Measurements from ENCODE around the gene NEB. TPM values are rescaled to one million over a fixed set of nuclear protein-coding genes. Genes with fewer than 3 reads are reported as not detected.

The NEB gene, protein sequence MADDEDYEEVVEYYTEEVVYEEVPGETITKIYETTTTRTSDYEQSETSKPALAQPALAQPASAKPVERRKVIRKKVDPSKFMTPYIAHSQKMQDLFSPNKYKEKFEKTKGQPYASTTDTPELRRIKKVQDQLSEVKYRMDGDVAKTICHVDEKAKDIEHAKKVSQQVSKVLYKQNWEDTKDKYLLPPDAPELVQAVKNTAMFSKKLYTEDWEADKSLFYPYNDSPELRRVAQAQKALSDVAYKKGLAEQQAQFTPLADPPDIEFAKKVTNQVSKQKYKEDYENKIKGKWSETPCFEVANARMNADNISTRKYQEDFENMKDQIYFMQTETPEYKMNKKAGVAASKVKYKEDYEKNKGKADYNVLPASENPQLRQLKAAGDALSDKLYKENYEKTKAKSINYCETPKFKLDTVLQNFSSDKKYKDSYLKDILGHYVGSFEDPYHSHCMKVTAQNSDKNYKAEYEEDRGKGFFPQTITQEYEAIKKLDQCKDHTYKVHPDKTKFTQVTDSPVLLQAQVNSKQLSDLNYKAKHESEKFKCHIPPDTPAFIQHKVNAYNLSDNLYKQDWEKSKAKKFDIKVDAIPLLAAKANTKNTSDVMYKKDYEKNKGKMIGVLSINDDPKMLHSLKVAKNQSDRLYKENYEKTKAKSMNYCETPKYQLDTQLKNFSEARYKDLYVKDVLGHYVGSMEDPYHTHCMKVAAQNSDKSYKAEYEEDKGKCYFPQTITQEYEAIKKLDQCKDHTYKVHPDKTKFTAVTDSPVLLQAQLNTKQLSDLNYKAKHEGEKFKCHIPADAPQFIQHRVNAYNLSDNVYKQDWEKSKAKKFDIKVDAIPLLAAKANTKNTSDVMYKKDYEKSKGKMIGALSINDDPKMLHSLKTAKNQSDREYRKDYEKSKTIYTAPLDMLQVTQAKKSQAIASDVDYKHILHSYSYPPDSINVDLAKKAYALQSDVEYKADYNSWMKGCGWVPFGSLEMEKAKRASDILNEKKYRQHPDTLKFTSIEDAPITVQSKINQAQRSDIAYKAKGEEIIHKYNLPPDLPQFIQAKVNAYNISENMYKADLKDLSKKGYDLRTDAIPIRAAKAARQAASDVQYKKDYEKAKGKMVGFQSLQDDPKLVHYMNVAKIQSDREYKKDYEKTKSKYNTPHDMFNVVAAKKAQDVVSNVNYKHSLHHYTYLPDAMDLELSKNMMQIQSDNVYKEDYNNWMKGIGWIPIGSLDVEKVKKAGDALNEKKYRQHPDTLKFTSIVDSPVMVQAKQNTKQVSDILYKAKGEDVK (N-terminal part only)
- under 1 TPM; 0.05 to 0.33 TPM for total RNA-seq

DNA sequence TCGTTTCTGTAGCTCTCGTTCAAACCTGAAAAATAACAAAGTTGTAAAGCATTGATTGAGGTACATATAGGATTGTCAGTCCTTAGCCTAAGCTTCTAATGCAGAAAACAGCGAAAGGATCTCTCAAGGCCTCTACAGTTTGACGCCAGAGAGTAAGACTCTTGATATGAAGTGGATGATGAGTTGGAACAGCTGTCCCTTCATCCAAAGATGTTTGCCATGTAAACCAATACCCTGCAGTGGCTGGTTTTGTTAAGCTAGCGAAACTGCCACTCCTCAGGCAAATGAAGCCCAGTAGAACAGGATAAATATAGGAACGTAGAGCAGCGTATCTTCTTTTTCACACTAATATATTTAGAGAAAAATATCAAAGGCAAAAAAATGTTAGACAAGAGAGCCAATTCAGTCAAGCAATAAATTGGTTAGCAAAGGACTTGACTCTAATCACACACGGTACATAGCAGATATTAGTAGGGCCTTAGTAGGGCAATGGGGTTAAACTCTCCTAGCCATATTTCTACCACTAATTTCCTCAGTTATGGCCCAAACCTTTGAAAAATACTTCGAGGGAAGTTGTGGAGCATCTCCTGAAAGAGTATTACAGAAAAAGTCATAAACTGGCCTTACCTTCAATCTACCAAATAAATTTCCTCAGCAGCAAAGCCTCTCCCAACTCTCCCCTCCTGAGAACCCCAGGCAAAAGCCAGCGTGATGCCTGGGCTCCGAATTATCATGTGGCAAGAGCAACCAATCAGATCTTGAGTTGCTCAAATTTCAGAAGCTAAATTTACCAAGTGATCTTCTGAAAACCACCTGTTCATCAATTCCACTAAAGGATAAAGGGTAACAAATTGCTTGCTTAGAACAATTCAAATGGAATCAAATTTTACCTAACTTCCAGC is at the start of gene NEB:
NEB (minus strand) TSS at position 706 of the 902 bp plus-strand sequence. CDS start 1,320 bp downstream, outside the sequence.
- Mint-ChIP-seq H3K36me3 (ENCODE audit: low read depth) (no peaks in the 10 kb centered on the region), H3K27ac (no peak within 1 kb of the TSS), H3K4me3 (no peak within 1 kb of the TSS), H3K27me3 (peaks cover 2% of the 10 kb centered on the region), H3K9me3 (ENCODE audit: low read depth) (peaks cover 2% of the 10 kb centered on the region), H3K4me1 (no peaks in the 10 kb centered on the region)
- intact Hi-C loops (cut with DNase I, micrococcal nuclease), result no loop called here
- DNase-seq (no peak), ATAC-seq (no peak)
- CTCF ChIA-PET, result interaction anchor here (0.9 to 1.0 kb wide), 2 partner anchors 28 to 293 kb away, joined by 3 to 4 read pairs; no protein-coding TSS in a partner anchor
- POLR2A ChIA-PET, result no interaction called here

DNA sequence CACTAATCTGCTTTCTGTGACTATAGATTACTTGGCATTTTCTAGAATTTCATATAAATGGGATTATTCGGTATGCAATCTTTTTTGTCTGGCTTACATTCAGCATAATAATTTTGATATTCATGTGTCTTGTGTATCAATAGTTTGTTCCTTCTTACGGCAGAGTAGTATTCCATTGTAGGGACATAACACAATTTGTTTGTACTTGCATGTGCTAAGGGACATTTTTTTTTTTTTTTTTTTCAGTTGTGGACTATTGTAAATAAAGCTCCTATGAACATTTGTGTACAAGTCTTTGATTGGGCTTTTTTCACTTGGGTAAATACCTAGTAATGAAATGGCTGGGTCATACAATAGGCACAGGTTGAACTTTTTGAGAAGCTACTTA is 48.9 kb upstream of the NEB start:
- POLR2A ChIA-PET, result no interaction called here
- H3K27ac Mint-ChIP-seq, result no peak overlapping the region
- CTCF ChIA-PET, result no interaction called here

DNA sequence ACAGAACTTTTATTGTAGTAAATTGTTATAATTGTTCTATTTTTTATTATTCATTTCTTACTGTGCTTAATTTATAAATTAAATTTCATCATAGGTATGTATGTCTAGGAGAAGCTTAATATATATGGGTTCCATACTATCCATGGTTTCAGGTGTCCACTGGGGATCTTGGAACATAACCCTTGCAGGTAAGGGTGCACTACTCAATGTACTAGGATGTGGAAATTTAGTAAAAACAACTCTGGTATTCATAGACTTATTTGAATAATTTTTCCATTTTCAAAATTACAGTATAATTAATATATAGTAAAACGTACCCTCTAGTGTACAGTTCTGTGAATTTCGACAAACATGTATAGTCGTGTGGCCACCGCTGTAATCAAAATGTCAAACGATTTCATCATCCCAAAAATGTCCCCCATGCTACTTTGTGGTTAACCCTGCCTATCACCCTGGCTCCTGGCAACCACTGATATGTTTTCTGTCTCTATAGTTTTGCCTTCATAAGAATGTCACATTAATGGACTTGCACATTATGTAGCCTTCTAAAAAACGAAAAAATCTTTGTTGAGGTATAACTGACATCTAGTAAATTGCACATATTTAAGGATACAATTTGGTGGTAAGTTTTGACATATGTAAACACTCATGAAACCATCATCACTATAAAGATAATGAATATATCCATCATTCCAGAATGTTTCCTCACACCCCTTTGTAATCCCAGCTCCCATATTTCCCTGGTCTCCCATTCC is 48.3 kb upstream of the NEB start:
- no peaks in the 10 kb centered on the region for H3K27me3 Mint-ChIP-seq

More for the DNA sequence above, 48.9 kb upstream of the NEB start:
- H3K36me3 Mint-ChIP-seq (ENCODE audit: low read depth), result peaks cover 47% of the 10 kb centered on the region
- H3K27me3 Mint-ChIP-seq, result no peaks in the 10 kb centered on the region
- intact Hi-C loops (cut with DNase I, micrococcal nuclease), result no loop called here
- no peaks in the 10 kb centered on the region for H3K9me3 Mint-ChIP-seq (ENCODE audit: low read depth)
- no peaks in the 10 kb centered on the region for H3K4me1 Mint-ChIP-seq
- ATAC-seq (no peak), DNase-seq (no peak)
- H3K4me3 Mint-ChIP-seq, result no peak overlapping the region

DNA sequence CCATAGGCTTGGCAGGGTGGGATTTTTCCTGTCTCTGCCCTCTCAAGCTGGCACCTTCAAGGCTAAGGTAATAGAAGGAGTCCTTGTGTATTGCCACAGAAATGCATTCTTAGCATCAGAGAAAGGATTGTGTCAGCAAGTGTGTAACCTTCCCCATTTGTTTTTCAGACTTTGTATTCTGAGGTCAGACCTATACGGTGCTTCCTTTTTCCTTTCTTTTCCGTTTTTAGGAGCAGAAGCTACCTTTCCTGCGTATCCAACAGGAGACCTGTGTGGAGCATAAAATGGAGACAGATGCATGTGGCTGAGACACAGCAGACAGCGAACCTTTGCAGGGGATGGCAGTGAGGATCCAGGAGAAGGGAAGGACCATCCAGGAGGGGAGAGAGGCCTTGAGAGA is 47.4 kb upstream of the NEB start:
- intact Hi-C loops (cut with DNase I, micrococcal nuclease), result no loop called here
- ChIA-PET CTCF (no interaction called here), POLR2A (no interaction called here)
- H3K4me3 Mint-ChIP-seq, result no peak overlapping the region
- H3K4me1 Mint-ChIP-seq, result no peaks in the 10 kb centered on the region
- H3K27ac Mint-ChIP-seq, result no peak overlapping the region
- H3K9me3 Mint-ChIP-seq (ENCODE audit: low read depth), result no peaks in the 10 kb centered on the region
- ATAC-seq (no peak), DNase-seq (no peak)
- no peaks in the 10 kb centered on the region for H3K27me3 Mint-ChIP-seq
- peaks cover 52% of the 10 kb centered on the region for H3K36me3 Mint-ChIP-seq (ENCODE audit: low read depth)

More for the DNA sequence above, 48.3 kb upstream of the NEB start:
- intact Hi-C loops (cut with DNase I, micrococcal nuclease), result no loop called here
- Mint-ChIP-seq H3K9me3 (ENCODE audit: low read depth) (no peaks in the 10 kb centered on the region), H3K36me3 (ENCODE audit: low read depth) (peaks cover 46% of the 10 kb centered on the region), H3K4me1 (no peaks in the 10 kb centered on the region), H3K4me3 (no peak overlapping the region), H3K27ac (no peak overlapping the region)
- ChIA-PET POLR2A (no interaction called here), CTCF (no interaction called here)
- ATAC-seq, result no peak
- DNase-seq, result no peak

DNA sequence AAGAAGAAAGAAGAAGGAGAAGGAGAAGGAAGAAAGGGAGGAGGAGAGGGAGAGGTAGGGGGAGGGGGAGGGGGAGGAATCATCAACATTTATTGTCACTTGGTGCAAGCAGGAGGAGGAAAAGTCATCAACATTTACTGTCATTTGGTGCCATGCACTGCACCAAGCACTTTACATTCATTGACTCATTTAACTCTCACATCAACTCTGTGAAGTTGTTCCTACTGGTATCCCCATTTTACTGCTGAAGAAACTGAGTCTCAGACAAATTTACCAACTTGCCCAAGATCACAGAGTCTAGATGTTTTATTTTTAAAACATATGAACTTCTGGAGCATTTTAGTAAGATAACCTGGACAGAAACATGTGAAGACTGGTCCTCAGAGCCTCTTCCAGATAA is 46.7 kb upstream of the NEB start:
- no peaks in the 10 kb centered on the region for H3K4me1 Mint-ChIP-seq
- H3K9me3 Mint-ChIP-seq (ENCODE audit: low read depth), result no peaks in the 10 kb centered on the region
- ChIA-PET POLR2A (no interaction called here), CTCF (no interaction called here)
- no peak overlapping the region for H3K4me3 Mint-ChIP-seq
- H3K27me3 Mint-ChIP-seq, result no peaks in the 10 kb centered on the region
- intact Hi-C loops (cut with DNase I, micrococcal nuclease), result no loop called here
- no peak for DNase-seq
- ATAC-seq, result no peak
- peaks cover 59% of the 10 kb centered on the region for H3K36me3 Mint-ChIP-seq (ENCODE audit: low read depth)
- H3K27ac Mint-ChIP-seq, result no peak overlapping the region

DNA sequence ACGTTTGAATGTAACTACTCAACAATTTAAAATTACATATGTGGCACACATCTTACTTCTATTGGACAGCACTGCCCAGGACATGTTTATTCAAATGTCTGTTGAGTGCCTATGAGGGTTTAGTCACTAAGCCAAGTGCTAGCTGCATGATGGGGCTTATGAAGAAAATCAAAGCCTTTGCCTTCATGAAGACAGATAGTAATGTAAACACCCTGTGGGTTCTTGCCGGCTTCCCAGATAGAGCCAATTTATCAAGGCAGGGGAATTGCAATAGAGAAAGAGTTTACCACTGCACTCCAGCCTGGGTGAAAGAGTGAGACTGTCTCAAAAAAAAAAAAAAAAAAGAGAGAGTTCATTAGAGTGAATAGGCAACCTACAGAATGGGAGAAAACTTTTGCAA is 43.7 kb upstream of the NEB start:
- intact Hi-C loops (cut with DNase I, micrococcal nuclease), result no loop called here
- DNase-seq (no peak), ATAC-seq (no peak)
- Mint-ChIP-seq H3K4me1 (no peaks in the 10 kb centered on the region), H3K27ac (no peak overlapping the region), H3K27me3 (no peaks in the 10 kb centered on the region), H3K4me3 (no peak overlapping the region), H3K36me3 (ENCODE audit: low read depth) (peaks cover 43% of the 10 kb centered on the region), H3K9me3 (ENCODE audit: low read depth) (no peaks in the 10 kb centered on the region)
- CTCF ChIA-PET, result no interaction called here
- POLR2A ChIA-PET, result no interaction called here

DNA sequence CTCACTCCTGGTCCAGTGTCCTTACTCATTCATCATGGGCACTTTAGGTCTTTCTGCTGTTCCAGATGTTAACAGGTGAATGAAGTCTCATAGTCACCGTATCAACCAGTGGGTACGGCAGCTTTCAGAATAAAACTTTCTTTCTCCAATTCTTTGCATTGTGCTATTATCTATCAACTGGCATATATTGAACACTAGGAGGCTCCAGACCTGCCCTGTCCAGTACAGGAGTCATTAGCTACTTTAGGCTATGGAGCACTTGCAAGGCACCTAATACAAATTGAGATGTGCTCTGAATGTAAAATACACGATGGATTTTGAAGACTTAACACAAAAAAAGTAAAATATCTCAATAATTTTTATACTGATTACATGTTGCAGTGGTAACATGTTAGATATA is 43.2 kb upstream of the NEB start:
- ATAC-seq (no peak), DNase-seq (no peak)
- no peaks in the 10 kb centered on the region for H3K4me1 Mint-ChIP-seq
- H3K27ac Mint-ChIP-seq, result no peak overlapping the region
- POLR2A ChIA-PET, result no interaction called here
- CTCF ChIA-PET, result no interaction called here
- intact Hi-C loops (cut with DNase I, micrococcal nuclease), result no loop called here
- H3K9me3 Mint-ChIP-seq (ENCODE audit: low read depth), result no peaks in the 10 kb centered on the region
- no peaks in the 10 kb centered on the region for H3K27me3 Mint-ChIP-seq
- no peak overlapping the region for H3K4me3 Mint-ChIP-seq
- H3K36me3 Mint-ChIP-seq (ENCODE audit: low read depth), result peaks cover 40% of the 10 kb centered on the region

DNA sequence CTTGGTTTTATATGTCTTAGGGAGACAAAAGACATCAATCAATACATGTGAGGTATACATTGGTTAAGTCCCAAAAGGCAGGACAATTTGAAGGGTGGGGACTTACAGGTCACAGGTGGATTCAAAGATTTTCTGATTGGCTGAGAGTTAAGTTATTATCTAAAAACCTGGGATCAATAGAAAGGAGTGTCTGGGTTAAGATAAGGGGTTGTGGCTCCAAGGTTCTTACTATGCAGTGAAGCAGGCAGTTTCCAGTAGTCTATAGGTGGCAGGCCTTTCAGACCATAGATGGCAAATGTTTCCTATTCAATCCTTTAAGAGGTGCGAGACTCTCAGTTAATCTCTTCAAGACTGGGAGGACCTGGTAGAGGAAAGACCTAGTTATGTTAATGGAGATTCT is 42.1 kb upstream of the NEB start:
- DNase-seq (no peak), ATAC-seq (no peak)
- POLR2A ChIA-PET, result no interaction called here
- Mint-ChIP-seq H3K4me1 (no peaks in the 10 kb centered on the region), H3K4me3 (no peak overlapping the region), H3K27me3 (no peaks in the 10 kb centered on the region), H3K27ac (no peak overlapping the region), H3K36me3 (ENCODE audit: low read depth) (peaks cover 35% of the 10 kb centered on the region), H3K9me3 (ENCODE audit: low read depth) (no peaks in the 10 kb centered on the region)
- intact Hi-C loops (cut with DNase I, micrococcal nuclease), result no loop called here
- CTCF ChIA-PET, result no interaction called here

DNA sequence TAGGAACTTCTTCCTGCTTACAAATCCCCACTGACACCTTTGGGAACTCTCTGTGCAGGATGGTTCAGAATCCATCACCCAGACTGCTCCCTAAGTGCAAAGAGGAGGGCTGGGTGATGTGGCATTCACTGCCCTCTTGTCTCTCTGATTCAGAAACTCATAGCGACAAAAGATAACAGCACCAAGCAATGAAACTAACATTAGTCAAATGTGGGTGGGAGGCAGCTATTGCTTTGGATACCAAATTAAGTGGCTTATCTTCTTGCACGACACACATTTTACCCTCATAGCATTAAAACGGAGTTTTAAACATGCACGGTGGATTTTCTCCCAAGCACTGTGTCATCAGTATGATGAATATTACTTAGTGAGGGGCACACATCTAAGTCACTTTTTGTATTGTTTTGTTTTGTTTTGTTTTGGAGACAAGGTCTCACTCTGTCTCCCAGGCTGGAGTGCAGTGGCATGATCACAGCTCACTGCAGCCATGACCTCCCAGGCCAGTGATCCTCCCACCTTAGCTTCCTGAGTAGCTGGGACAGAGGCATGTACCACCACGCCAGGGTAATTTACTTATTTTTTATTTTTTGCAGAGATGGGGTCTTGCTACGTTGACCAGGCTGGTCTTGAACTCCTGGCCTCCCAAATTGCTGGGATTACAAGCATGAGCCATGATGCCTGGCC is 40.9 kb upstream of the NEB start:
- H3K4me1 Mint-ChIP-seq, result no peaks in the 10 kb centered on the region
- peaks cover 30% of the 10 kb centered on the region for H3K36me3 Mint-ChIP-seq (ENCODE audit: low read depth)
- intact Hi-C loops (cut with DNase I, micrococcal nuclease), result no loop called here
- ChIA-PET CTCF (interaction anchor here (0.9 kb wide), 1 partner anchor 8 kb away, joined by 3 read pairs; no protein-coding TSS in a partner anchor), POLR2A (interaction anchor here (0.6 kb wide), 1 partner anchor 55 kb away, joined by 3 read pairs; no protein-coding TSS in a partner anchor)
- no peaks in the 10 kb centered on the region for H3K9me3 Mint-ChIP-seq (ENCODE audit: low read depth)
- ATAC-seq (no peak), DNase-seq (no peak)
- H3K4me3 Mint-ChIP-seq, result no peak overlapping the region
- H3K27ac Mint-ChIP-seq, result no peak overlapping the region
- no peaks in the 10 kb centered on the region for H3K27me3 Mint-ChIP-seq

DNA sequence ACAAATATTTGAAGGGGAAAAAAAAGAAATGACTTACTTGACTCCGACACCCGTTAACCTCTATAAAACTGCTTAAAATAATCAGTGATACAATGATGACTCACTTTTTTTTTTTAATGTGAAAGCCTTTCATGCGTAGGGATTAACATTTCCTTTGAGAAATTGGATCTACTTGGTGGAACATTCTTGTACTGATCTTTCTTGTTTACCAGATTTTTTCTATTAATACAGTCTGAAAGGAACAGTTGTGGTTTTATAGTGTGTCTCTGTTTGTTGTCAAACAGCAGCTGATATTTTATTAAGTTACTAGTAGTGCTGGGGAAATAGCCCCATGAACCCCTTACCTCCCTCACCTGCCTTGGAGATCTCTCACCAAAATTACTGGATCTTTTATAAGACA is 40.2 kb upstream of the NEB start:
- H3K27me3 Mint-ChIP-seq, result no peaks in the 10 kb centered on the region
- ChIA-PET CTCF (interaction anchor here (0.9 kb wide), 1 partner anchor 8 kb away, joined by 3 read pairs; no protein-coding TSS in a partner anchor), POLR2A (no interaction called here)
- no peaks in the 10 kb centered on the region for H3K9me3 Mint-ChIP-seq (ENCODE audit: low read depth)
- intact Hi-C loops (cut with DNase I, micrococcal nuclease), result no loop called here
- DNase-seq (no peak), ATAC-seq (no peak)
- H3K36me3 Mint-ChIP-seq (ENCODE audit: low read depth), result peaks cover 25% of the 10 kb centered on the region
- no peak overlapping the region for H3K4me3 Mint-ChIP-seq
- H3K4me1 Mint-ChIP-seq, result no peaks in the 10 kb centered on the region
- H3K27ac Mint-ChIP-seq, result no peak overlapping the region

Data from activated CD4-positive, alpha-beta T cell treated with anti-CD3 and anti-CD28 coated beads for 36 hours (primary cell).